GM23338 (cell line): Measurements from ENCODE around the gene BEGAIN. TPM values are rescaled to one million over a fixed set of nuclear protein-coding genes. Genes with fewer than 3 reads are reported as not detected.

Source experiments
- ATAC-seq: fragments of 200-7000 bp; cut with Tn5 transposase; 3 replicates; pipeline ENCODE4 v1.9.1; 2020
- DNase-seq: peaks from one replicate; pipeline ENCODE4 v3.0.0-alpha.2; 2015; ENCODE audit warnings: low spot score
- H2AFZ ChIP-seq: fragments of 200-600 bp; sonication (generic); 2 replicates; pipeline ENCODE4 v1.8.0; 2016; ENCODE audit warnings: antibody characterized with exemption, mild to moderate bottlenecking, moderate library complexity
- H3F3A ChIP-seq: fragments of 200-600 bp; sonication (generic); replicated peaks from 2 replicates; pipeline ENCODE4 v1.8.0; 2017; ENCODE audit warnings: antibody characterized with exemption, mixed run types, low read depth
- H3K27ac ChIP-seq: fragments of 200-600 bp; sonication (generic); 2 replicates; pipeline ENCODE4 v1.6.1; 2016; ENCODE audit warnings: low read depth
- H3K27me3 ChIP-seq: fragments of 200-600 bp; sonication (generic); 2 replicates; pipeline ENCODE4 v1.8.0; 2016; ENCODE audit warnings: mild to moderate bottlenecking, mixed run types, moderate library complexity; ENCODE audit not compliant: insufficient read depth
- H3K36me3 ChIP-seq: fragments of 200-600 bp; sonication (generic); 2 replicates; pipeline ENCODE4 v1.8.0; 2016; ENCODE audit warnings: mild to moderate bottlenecking; ENCODE audit not compliant: insufficient read depth
- H3K4me1 ChIP-seq: fragments of 200-600 bp; sonication (generic); 2 replicates; pipeline ENCODE4 v1.8.0; 2016; ENCODE audit warnings: mild to moderate bottlenecking, moderate library complexity; ENCODE audit not compliant: insufficient read depth
- H3K4me2 ChIP-seq: fragments of 200-600 bp; sonication (generic); 2 replicates; pipeline ENCODE4 v1.7.1; 2017; ENCODE audit warnings: mixed run types
- H3K4me3 ChIP-seq: fragments of 200-600 bp; sonication (generic); 2 replicates; pipeline ENCODE4 v1.6.1; 2016; ENCODE audit warnings: mixed run types
- H3K79me2 ChIP-seq: fragments of 200-600 bp; sonication (generic); replicated peaks from 2 replicates; pipeline ENCODE4 v1.8.0; 2017; ENCODE audit warnings: mild to moderate bottlenecking; ENCODE audit not compliant: insufficient read depth
- H3K9me2 ChIP-seq: fragments of 200-600 bp; sonication (generic); 2 replicates; pipeline ENCODE4 v1.8.0; 2017; ENCODE audit not compliant: insufficient read depth
- H4K20me1 ChIP-seq: fragments of 200-600 bp; sonication (generic); replicated peaks from 2 replicates; pipeline ENCODE4 v1.8.0; 2017; ENCODE audit warnings: mild to moderate bottlenecking; ENCODE audit not compliant: insufficient read depth
- H3K27ac Mint-ChIP-seq: 2 replicates; pipeline ENCODE4 v1.8.0; 2020; ENCODE audit warnings: inconsistent platforms, mild to moderate bottlenecking, moderate library complexity, mixed read lengths
- H3K27me3 Mint-ChIP-seq: 3 replicates; pipeline ENCODE4 v1.8.0; 2022; ENCODE audit warnings: low read depth, mild to moderate bottlenecking, moderate library complexity, mixed read lengths, inconsistent platforms; ENCODE audit not compliant: insufficient read depth, poor library complexity
- H3K36me3 Mint-ChIP-seq: 3 replicates; pipeline ENCODE4 v1.8.0; 2021; ENCODE audit warnings: low read depth, mild to moderate bottlenecking, inconsistent platforms, moderate library complexity, mixed read lengths
- H3K4me1 Mint-ChIP-seq: 3 replicates; pipeline ENCODE4 v1.8.0; 2020; ENCODE audit warnings: mild to moderate bottlenecking, inconsistent platforms, mixed read lengths
- H3K4me3 Mint-ChIP-seq: 3 replicates; pipeline ENCODE4 v1.8.0; 2021; ENCODE audit warnings: moderate library complexity, mild to moderate bottlenecking, inconsistent platforms, mixed read lengths
- H3K9me3 Mint-ChIP-seq: 3 replicates; pipeline ENCODE4 v1.8.0; 2020; ENCODE audit warnings: moderate library complexity, mild to moderate bottlenecking, inconsistent platforms, mixed read lengths
- CREB1 ChIP-seq: fragments of 250-450 bp; sonication (Bioruptor Pico); IDR thresholded peaks from 2 replicates; pipeline ENCODE4 v1.5.0; 2020; ENCODE audit warnings: low read depth, mild to moderate bottlenecking, moderate library complexity
- EZH2 ChIP-seq: fragments of 200-600 bp; sonication (generic); IDR thresholded peaks from one replicate; pipeline ENCODE4 v1.8.0; 2017; ENCODE audit warnings: antibody characterized with exemption, mild to moderate bottlenecking, low read depth; ENCODE audit not compliant: unreplicated experiment
- EZH2phosphoT487 ChIP-seq: fragments of 200-600 bp; sonication (generic); IDR thresholded peaks from one replicate; pipeline ENCODE4 v1.8.1; 2018; ENCODE audit warnings: antibody characterized with exemption; ENCODE audit not compliant: unreplicated experiment
- JUNB ChIP-seq: IDR thresholded peaks from one replicate; pipeline ENCODE4 v1.6.1; 2016; ENCODE audit warnings: antibody characterized with exemption; ENCODE audit not compliant: unreplicated experiment
- NANOG ChIP-seq: IDR thresholded peaks from 2 replicates; pipeline ENCODE4 v1.6.1; 2016; ENCODE audit warnings: antibody characterized with exemption, borderline replicate concordance
- STAT1 ChIP-seq: IDR thresholded peaks from one replicate; pipeline ENCODE4 v1.6.1; 2016; ENCODE audit warnings: antibody characterized with exemption; ENCODE audit not compliant: unreplicated experiment
- ZNF114 ChIP-seq: fragments of 250-450 bp; sonication (Bioruptor Pico); IDR thresholded peaks from 2 replicates; pipeline ENCODE4 v1.5.0; 2020; ENCODE audit warnings: mild to moderate bottlenecking, moderate library complexity
- ZNF331 ChIP-seq: fragments of 250-450 bp; sonication (Bioruptor Pico); IDR thresholded peaks from 2 replicates; pipeline ENCODE4 v1.5.0; 2020; ENCODE audit warnings: low read depth, mild to moderate bottlenecking, moderate library complexity
- polyA plus RNA-seq: library from polyadenylated mRNA; unstranded; fragments of >200 nt; fragmentation: Nextera tagmentation; extraction: Ambion mirVana; gene quantifications from 2 replicates; pipeline ENCODE4 v1.2.1, GENCODE V29; 2016
- total RNA-seq: library from RNA; depleted of rRNA; stranded (reverse); fragments of >200 nt; shearing (Covaris generic); gene quantifications from 2 replicates; pipeline ENCODE4 v1.2.3, GENCODE V29; 2014
- TF ChIP-seq, protein P1 (sequence below): fragments of 250-450 bp; sonication (Bioruptor Pico); IDR thresholded peaks from 2 replicates; pipeline ENCODE4 v1.5.0; 2020; ENCODE audit warnings: mild to moderate bottlenecking, moderate library complexity
- TF ChIP-seq, protein P2 (sequence below): IDR thresholded peaks from one replicate; pipeline ENCODE4 v1.6.1; 2018; ENCODE audit warnings: antibody characterized with exemption; ENCODE audit not compliant: unreplicated experiment
- TF ChIP-seq, protein P3 (sequence below): IDR thresholded peaks from 2 replicates; pipeline ENCODE4 v1.6.1; 2016; ENCODE audit warnings: antibody characterized with exemption
- TF ChIP-seq, protein P4 (sequence below), 2 experiments: fragments of 200-600 bp in 1 of 2; sonication (generic) in 1 of 2; conservative IDR thresholded peaks; 2 replicates each; pipeline versions ENCODE4 v1.5.1 to v1.6.1; 2016 to 2017; ENCODE audit warnings: antibody characterized with exemption in 2 of 2, low read depth in 2 of 2, mild to moderate bottlenecking in 2 of 2, moderate library complexity in 1 of 2

The BEGAIN gene
- total and polyA plus RNA-seq, 2 experiments from 2014 or later, result 0.60 to 2.4 TPM

DNA sequence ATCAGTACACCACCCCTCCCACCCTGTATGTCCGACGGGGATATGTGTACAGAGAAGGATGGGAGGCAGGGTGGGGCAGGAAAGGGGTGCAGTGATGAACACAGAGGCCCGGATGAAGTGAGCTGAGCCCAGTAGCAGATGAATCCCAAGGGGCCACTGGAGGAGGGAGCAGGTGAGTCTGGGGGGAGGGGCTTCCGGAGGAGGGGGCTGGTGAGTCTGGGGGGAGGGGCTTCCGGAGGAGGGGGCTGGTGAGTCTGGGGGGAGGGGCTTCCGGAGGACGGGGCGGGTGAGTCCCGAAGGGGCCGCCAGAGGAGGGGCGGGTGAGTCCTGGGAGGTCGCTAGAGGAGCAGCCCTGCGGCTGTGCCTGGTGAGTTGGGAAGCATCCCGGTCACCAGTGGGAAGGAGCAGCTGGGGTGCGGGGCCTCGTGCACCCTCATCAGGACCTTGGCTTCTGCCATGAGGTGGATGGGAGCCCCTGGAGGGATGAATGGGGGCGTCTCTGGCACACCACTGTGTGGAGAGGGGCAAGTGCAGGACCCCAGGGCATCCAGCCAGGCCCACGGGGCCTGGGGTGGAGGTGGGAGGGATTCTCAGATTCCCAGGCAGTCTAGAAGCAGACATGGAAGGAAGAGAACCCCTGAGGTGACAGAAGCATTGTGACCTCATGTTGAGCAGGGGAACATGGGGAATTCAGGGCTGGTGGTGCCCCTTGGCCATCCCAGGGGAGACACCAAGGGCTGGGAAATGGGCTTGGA lies 14.0 kb downstream of the BEGAIN start:
- Histone ChIP-seq H3K4me2 (peak overlapping the region; percentile 73), H3K27ac (no peak overlapping the region), H3K27me3 (peaks cover 23% of the 10 kb centered on the region), H2AFZ (peak overlapping the region; percentile 76; the same call in 1 of the 2 replicates), H3K4me1 (peaks cover 17% of the 10 kb centered on the region), H3K36me3 (no peaks in the 10 kb centered on the region), H4K20me1 (no peaks in the 10 kb centered on the region), H3F3A (no peaks in the 10 kb centered on the region), H3K4me3 (peak overlapping the region; percentile 37; the same call in 1 of the 2 replicates), H3K9me2 (no peaks in the 10 kb centered on the region), H3K79me2 (no peaks in the 10 kb centered on the region)
- peaks cover 34% of the 10 kb centered on the region for H3K27me3 Mint-ChIP-seq
- H3K9me3 Mint-ChIP-seq, result no peaks in the 10 kb centered on the region
- peaks cover 24% of the 10 kb centered on the region for H3K4me1 Mint-ChIP-seq
- TF ChIP-seq, protein P1, sequence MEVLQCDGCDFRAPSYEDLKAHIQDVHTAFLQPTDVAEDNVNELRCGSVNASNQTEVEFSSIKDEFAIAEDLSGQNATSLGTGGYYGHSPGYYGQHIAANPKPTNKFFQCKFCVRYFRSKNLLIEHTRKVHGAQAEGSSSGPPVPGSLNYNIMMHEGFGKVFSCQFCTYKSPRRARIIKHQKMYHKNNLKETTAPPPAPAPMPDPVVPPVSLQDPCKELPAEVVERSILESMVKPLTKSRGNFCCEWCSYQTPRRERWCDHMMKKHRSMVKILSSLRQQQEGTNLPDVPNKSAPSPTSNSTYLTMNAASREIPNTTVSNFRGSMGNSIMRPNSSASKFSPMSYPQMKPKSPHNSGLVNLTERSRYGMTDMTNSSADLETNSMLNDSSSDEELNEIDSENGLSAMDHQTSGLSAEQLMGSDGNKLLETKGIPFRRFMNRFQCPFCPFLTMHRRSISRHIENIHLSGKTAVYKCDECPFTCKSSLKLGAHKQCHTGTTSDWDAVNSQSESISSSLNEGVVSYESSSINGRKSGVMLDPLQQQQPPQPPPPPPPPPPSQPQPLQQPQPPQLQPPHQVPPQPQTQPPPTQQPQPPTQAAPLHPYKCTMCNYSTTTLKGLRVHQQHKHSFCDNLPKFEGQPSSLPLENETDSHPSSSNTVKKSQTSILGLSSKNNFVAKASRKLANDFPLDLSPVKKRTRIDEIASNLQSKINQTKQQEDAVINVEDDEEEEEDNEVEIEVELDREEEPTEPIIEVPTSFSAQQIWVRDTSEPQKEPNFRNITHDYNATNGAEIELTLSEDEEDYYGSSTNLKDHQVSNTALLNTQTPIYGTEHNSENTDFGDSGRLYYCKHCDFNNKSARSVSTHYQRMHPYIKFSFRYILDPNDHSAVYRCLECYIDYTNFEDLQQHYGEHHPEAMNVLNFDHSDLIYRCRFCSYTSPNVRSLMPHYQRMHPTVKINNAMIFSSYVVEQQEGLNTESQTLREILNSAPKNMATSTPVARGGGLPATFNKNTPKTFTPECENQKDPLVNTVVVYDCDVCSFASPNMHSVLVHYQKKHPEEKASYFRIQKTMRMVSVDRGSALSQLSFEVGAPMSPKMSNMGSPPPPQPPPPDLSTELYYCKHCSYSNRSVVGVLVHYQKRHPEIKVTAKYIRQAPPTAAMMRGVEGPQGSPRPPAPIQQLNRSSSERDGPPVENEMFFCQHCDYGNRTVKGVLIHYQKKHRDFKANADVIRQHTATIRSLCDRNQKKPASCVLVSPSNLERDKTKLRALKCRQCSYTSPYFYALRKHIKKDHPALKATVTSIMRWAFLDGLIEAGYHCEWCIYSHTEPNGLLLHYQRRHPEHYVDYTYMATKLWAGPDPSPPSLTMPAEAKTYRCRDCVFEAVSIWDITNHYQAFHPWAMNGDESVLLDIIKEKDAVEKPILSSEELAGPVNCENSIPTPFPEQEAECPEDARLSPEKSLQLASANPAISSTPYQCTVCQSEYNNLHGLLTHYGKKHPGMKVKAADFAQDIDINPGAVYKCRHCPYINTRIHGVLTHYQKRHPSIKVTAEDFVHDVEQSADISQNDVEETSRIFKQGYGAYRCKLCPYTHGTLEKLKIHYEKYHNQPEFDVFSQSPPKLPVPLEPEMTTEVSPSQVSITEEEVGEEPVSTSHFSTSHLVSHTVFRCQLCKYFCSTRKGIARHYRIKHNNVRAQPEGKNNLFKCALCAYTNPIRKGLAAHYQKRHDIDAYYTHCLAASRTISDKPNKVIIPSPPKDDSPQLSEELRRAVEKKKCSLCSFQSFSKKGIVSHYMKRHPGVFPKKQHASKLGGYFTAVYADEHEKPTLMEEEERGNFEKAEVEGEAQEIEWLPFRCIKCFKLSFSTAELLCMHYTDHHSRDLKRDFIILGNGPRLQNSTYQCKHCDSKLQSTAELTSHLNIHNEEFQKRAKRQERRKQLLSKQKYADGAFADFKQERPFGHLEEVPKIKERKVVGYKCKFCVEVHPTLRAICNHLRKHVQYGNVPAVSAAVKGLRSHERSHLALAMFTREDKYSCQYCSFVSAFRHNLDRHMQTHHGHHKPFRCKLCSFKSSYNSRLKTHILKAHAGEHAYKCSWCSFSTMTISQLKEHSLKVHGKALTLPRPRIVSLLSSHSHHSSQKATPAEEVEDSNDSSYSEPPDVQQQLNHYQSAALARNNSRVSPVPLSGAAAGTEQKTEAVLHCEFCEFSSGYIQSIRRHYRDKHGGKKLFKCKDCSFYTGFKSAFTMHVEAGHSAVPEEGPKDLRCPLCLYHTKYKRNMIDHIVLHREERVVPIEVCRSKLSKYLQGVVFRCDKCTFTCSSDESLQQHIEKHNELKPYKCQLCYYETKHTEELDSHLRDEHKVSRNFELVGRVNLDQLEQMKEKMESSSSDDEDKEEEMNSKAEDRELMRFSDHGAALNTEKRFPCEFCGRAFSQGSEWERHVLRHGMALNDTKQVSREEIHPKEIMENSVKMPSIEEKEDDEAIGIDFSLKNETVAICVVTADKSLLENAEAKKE, result no peak
- TF ChIP-seq ZNF331, result no peak
- TF ChIP-seq JUNB, result no peak
- TF ChIP-seq CREB1 (CRISPR knock-in tag), result no peak
- no peak for TF ChIP-seq EZH2phosphoT487
- no peak for TF ChIP-seq STAT1
- TF ChIP-seq, protein P2, sequence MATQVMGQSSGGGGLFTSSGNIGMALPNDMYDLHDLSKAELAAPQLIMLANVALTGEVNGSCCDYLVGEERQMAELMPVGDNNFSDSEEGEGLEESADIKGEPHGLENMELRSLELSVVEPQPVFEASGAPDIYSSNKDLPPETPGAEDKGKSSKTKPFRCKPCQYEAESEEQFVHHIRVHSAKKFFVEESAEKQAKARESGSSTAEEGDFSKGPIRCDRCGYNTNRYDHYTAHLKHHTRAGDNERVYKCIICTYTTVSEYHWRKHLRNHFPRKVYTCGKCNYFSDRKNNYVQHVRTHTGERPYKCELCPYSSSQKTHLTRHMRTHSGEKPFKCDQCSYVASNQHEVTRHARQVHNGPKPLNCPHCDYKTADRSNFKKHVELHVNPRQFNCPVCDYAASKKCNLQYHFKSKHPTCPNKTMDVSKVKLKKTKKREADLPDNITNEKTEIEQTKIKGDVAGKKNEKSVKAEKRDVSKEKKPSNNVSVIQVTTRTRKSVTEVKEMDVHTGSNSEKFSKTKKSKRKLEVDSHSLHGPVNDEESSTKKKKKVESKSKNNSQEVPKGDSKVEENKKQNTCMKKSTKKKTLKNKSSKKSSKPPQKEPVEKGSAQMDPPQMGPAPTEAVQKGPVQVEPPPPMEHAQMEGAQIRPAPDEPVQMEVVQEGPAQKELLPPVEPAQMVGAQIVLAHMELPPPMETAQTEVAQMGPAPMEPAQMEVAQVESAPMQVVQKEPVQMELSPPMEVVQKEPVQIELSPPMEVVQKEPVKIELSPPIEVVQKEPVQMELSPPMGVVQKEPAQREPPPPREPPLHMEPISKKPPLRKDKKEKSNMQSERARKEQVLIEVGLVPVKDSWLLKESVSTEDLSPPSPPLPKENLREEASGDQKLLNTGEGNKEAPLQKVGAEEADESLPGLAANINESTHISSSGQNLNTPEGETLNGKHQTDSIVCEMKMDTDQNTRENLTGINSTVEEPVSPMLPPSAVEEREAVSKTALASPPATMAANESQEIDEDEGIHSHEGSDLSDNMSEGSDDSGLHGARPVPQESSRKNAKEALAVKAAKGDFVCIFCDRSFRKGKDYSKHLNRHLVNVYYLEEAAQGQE, result no peak
- TF ChIP-seq, protein P3, sequence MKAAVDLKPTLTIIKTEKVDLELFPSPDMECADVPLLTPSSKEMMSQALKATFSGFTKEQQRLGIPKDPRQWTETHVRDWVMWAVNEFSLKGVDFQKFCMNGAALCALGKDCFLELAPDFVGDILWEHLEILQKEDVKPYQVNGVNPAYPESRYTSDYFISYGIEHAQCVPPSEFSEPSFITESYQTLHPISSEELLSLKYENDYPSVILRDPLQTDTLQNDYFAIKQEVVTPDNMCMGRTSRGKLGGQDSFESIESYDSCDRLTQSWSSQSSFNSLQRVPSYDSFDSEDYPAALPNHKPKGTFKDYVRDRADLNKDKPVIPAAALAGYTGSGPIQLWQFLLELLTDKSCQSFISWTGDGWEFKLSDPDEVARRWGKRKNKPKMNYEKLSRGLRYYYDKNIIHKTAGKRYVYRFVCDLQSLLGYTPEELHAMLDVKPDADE, result no peak
- no peak for TF ChIP-seq ZNF114 (CRISPR knock-in tag)
- TF ChIP-seq, protein P4, sequence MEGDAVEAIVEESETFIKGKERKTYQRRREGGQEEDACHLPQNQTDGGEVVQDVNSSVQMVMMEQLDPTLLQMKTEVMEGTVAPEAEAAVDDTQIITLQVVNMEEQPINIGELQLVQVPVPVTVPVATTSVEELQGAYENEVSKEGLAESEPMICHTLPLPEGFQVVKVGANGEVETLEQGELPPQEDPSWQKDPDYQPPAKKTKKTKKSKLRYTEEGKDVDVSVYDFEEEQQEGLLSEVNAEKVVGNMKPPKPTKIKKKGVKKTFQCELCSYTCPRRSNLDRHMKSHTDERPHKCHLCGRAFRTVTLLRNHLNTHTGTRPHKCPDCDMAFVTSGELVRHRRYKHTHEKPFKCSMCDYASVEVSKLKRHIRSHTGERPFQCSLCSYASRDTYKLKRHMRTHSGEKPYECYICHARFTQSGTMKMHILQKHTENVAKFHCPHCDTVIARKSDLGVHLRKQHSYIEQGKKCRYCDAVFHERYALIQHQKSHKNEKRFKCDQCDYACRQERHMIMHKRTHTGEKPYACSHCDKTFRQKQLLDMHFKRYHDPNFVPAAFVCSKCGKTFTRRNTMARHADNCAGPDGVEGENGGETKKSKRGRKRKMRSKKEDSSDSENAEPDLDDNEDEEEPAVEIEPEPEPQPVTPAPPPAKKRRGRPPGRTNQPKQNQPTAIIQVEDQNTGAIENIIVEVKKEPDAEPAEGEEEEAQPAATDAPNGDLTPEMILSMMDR (conservative IDR thresholded peaks at IDR 0.05; ENCODE audit: low read depth in 2 of 2), result no peak
- no peak for TF ChIP-seq EZH2
- no peak for TF ChIP-seq NANOG
- DNase-seq, result peak; percentile 61
- H3K4me3 Mint-ChIP-seq, result peak overlapping the region; percentile 39
- H3K27ac Mint-ChIP-seq, result no peak overlapping the region
- ATAC-seq, result peak; percentile 31
- no peaks in the 10 kb centered on the region for H3K36me3 Mint-ChIP-seq
